Natural killer cell treated with Interleukin-12 subunit alpha and Interleukin-12 subunit beta and Interleukin-15 and Interleukin-18, amount 100 ng/mL, for 72 hours (primary cell): ENCODE data around the gene HTR1B. TPM values are rescaled to one million over a fixed set of nuclear protein-coding genes. Genes with fewer than 3 reads are reported as not detected.

Experiments
- ATAC-seq, 2 donors: fragments of 150-1000 bp; cut with Tn5 transposase in 1 of 2; sonication (Bioruptor Pico), chemical (Tn5 transposase) in 1 of 2; 2 replicates each; pipeline ENCODE4 v1.10.0; 2021
- DNase-seq: peaks from one replicate; pipeline ENCODE4 v3.0.0; 2022; ENCODE audit warnings: low spot score
- H3K27ac Mint-ChIP-seq, 2 donors: 1 replicate in 1 of 2; 2 replicates in 1 of 2; pipeline ENCODE4 v1.8.0; 2022; ENCODE audit warnings: mixed read lengths in 2 of 2, mild to moderate bottlenecking in 1 of 2, moderate library complexity in 1 of 2
- H3K27me3 Mint-ChIP-seq, 2 donors: 1 replicate in 1 of 2; 2 replicates in 1 of 2; pipeline ENCODE4 v1.8.0; 2022; ENCODE audit warnings: mixed read lengths in 2 of 2
- H3K36me3 Mint-ChIP-seq: one replicate; pipeline ENCODE4 v1.8.0; 2022; ENCODE audit warnings: mixed read lengths
- H3K4me1 Mint-ChIP-seq, 2 donors: 1 replicate in 1 of 2; 2 replicates in 1 of 2; pipeline ENCODE4 v1.8.0; 2022; ENCODE audit warnings: low read depth in 2 of 2, mixed read lengths in 2 of 2, mild to moderate bottlenecking in 1 of 2
- H3K4me3 Mint-ChIP-seq: one replicate; pipeline ENCODE4 v1.8.0; 2022; ENCODE audit warnings: mixed read lengths
- H3K9me3 Mint-ChIP-seq: 2 replicates; pipeline ENCODE4 v1.8.0; 2022; ENCODE audit warnings: mixed read lengths
- total RNA-seq, 2 donors: library from RNA; stranded (reverse); gene quantifications; one replicate each; pipeline ENCODE4 v1.2.3, GENCODE V29; 2022

HTR1B gene
- total RNA-seq, 2 donors from 2014 or later: not detected

- Mint-ChIP-seq H3K4me1 (peaks cover 6 to 18% of the 10 kb centered on the region in 2 donors), H3K4me3 (no peak overlapping the region), H3K36me3 (peaks cover 24% of the 10 kb centered on the region), H3K27me3 (peaks cover 40 to 43% of the 10 kb centered on the region in 2 donors), H3K9me3 (peaks cover 3% of the 10 kb centered on the region), H3K27ac (no peak overlapping the region)
- DNase-seq (no peak), ATAC-seq (no peak)
Observed at GRCh38 chr6:77464495-77464867, 1.2 kb upstream of the HTR1B start.

GRCh38 chr6:77463861-77464494, 687 bp upstream of the HTR1B start:
- ATAC-seq: peak; percentile 7 to 60
- Mint-ChIP-seq H3K9me3 (peaks cover 3% of the 10 kb centered on the region), H3K4me3 (no peak overlapping the region), H3K36me3 (peaks cover 24% of the 10 kb centered on the region), H3K27me3 (peaks cover 40 to 43% of the 10 kb centered on the region in 2 donors), H3K4me1 (peaks cover 6 to 18% of the 10 kb centered on the region in 2 donors), H3K27ac (no peak overlapping the region)
- no peak for DNase-seq

GRCh38 chr6:77462359-77463307, 658 bp downstream of the HTR1B start:
- DNase-seq (no peak), ATAC-seq (peak; percentile 40 to 69)
- Mint-ChIP-seq H3K27me3 (peaks cover 42 to 43% of the 10 kb centered on the region in 2 donors), H3K4me3 (peak overlapping the region; percentile 78), H3K36me3 (peaks cover 24% of the 10 kb centered on the region), H3K27ac (no peak overlapping the region), H3K4me1 (peaks cover 6 to 18% of the 10 kb centered on the region in 2 donors), H3K9me3 (peaks cover 2% of the 10 kb centered on the region)

- Mint-ChIP-seq H3K27me3 (peaks cover 41 to 42% of the 10 kb centered on the region in 2 donors), H3K27ac (no peak overlapping the region), H3K4me1 (peaks cover 6 to 18% of the 10 kb centered on the region in 2 donors), H3K36me3 (peaks cover 23% of the 10 kb centered on the region), H3K4me3 (peak overlapping the region; percentile 78), H3K9me3 (no peaks in the 10 kb centered on the region)
- DNase-seq (no peak), ATAC-seq (no peak)
Observed at GRCh38 chr6:77461796-77462195, 1.5 kb downstream of the HTR1B start.

- Mint-ChIP-seq H3K4me1 (peaks cover 0 to 8% of the 10 kb centered on the region in 2 donors), H3K36me3 (peaks cover 5% of the 10 kb centered on the region), H3K27me3 (peaks cover 19 to 21% of the 10 kb centered on the region in 2 donors), H3K9me3 (no peaks in the 10 kb centered on the region), H3K27ac (no peak overlapping the region), H3K4me3 (no peak overlapping the region)
- ATAC-seq (no peak), DNase-seq (no peak)
Observed at GRCh38 chr6:77458421-77458820, 4.9 kb downstream of the HTR1B start.

- H3K36me3 Mint-ChIP-seq: peaks cover 2% of the 10 kb centered on the region
- no peaks in the 10 kb centered on the region for H3K9me3 Mint-ChIP-seq
- ATAC-seq: no peak
- no peak overlapping the region for H3K27ac Mint-ChIP-seq
- peaks cover 14 to 18% of the 10 kb centered on the region in 2 donors for H3K27me3 Mint-ChIP-seq
- H3K4me3 Mint-ChIP-seq: no peak overlapping the region
- DNase-seq: no peak
- H3K4me1 Mint-ChIP-seq: peaks cover 0 to 7% of the 10 kb centered on the region in 2 donors
Observed at GRCh38 chr6:77457720-77458349, 5.5 kb downstream of the HTR1B start.

- Mint-ChIP-seq H3K4me3 (no peak overlapping the region), H3K27me3 (peaks cover 3 to 6% of the 10 kb centered on the region in 2 donors)
- ATAC-seq: no peak
Observed at GRCh38 chr6:77456531-77457248, 6.6 kb downstream of the HTR1B start.

GRCh38 chr6:77455271-77455670, 8.0 kb downstream of the HTR1B start:
- H3K36me3 Mint-ChIP-seq: no peaks in the 10 kb centered on the region
- no peak overlapping the region for H3K4me3 Mint-ChIP-seq
- peaks cover 0 to 3% of the 10 kb centered on the region in 2 donors for H3K27me3 Mint-ChIP-seq
- H3K27ac Mint-ChIP-seq: no peak overlapping the region
- ATAC-seq (no peak), DNase-seq (no peak)
- H3K9me3 Mint-ChIP-seq: no peaks in the 10 kb centered on the region
- no peaks in the 10 kb centered on the region for H3K4me1 Mint-ChIP-seq

More at GRCh38 chr6:77456531-77457248, 6.6 kb downstream of the HTR1B start:
- Mint-ChIP-seq H3K27ac (no peak overlapping the region), H3K36me3 (no peaks in the 10 kb centered on the region), H3K9me3 (no peaks in the 10 kb centered on the region), H3K4me1 (no peaks in the 10 kb centered on the region)
- no peak for DNase-seq

- DNase-seq (no peak), ATAC-seq (no peak)
- H3K9me3 Mint-ChIP-seq: no peaks in the 10 kb centered on the region
- no peaks in the 10 kb centered on the region for H3K4me1 Mint-ChIP-seq
- no peaks in the 10 kb centered on the region for H3K36me3 Mint-ChIP-seq
- H3K27ac Mint-ChIP-seq: no peak overlapping the region
- no peak overlapping the region for H3K4me3 Mint-ChIP-seq
- peaks cover 0 to 3% of the 10 kb centered on the region in 2 donors for H3K27me3 Mint-ChIP-seq
Observed at GRCh38 chr6:77454386-77454785, 8.9 kb downstream of the HTR1B start.

- no peaks in the 10 kb centered on the region for H3K4me1 Mint-ChIP-seq
- H3K36me3 Mint-ChIP-seq: no peaks in the 10 kb centered on the region
- H3K27me3 Mint-ChIP-seq: no peaks in the 10 kb centered on the region
- no peak overlapping the region for H3K27ac Mint-ChIP-seq
- H3K9me3 Mint-ChIP-seq: no peaks in the 10 kb centered on the region
- ATAC-seq: no peak
- no peak overlapping the region for H3K4me3 Mint-ChIP-seq
- no peak for DNase-seq
Observed at GRCh38 chr6:77451466-77451865, 11.8 kb downstream of the HTR1B start.

- Mint-ChIP-seq H3K36me3 (no peaks in the 10 kb centered on the region), H3K4me3 (no peak overlapping the region), H3K9me3 (no peaks in the 10 kb centered on the region), H3K4me1 (no peaks in the 10 kb centered on the region), H3K27ac (no peak overlapping the region), H3K27me3 (no peaks in the 10 kb centered on the region)
- DNase-seq (no peak), ATAC-seq (no peak)
Observed at GRCh38 chr6:77450924-77451323, 12.4 kb downstream of the HTR1B start.

- Mint-ChIP-seq H3K4me3 (no peak overlapping the region), H3K27me3 (no peaks in the 10 kb centered on the region), H3K27ac (no peak overlapping the region), H3K4me1 (no peaks in the 10 kb centered on the region), H3K36me3 (no peaks in the 10 kb centered on the region), H3K9me3 (no peaks in the 10 kb centered on the region)
- no peak for DNase-seq
- no peak for ATAC-seq
Observed at GRCh38 chr6:77448546-77448945, 14.7 kb downstream of the HTR1B start.

GRCh38 chr6:77447254-77447653, 16.0 kb downstream of the HTR1B start:
- Mint-ChIP-seq H3K4me3 (no peak overlapping the region), H3K36me3 (no peaks in the 10 kb centered on the region), H3K27ac (no peak overlapping the region), H3K27me3 (no peaks in the 10 kb centered on the region), H3K9me3 (peaks cover 3% of the 10 kb centered on the region), H3K4me1 (no peaks in the 10 kb centered on the region)
- ATAC-seq (no peak), DNase-seq (no peak)
